ENCODE results near the gene CCND1.

CCND1 gene

DNA sequence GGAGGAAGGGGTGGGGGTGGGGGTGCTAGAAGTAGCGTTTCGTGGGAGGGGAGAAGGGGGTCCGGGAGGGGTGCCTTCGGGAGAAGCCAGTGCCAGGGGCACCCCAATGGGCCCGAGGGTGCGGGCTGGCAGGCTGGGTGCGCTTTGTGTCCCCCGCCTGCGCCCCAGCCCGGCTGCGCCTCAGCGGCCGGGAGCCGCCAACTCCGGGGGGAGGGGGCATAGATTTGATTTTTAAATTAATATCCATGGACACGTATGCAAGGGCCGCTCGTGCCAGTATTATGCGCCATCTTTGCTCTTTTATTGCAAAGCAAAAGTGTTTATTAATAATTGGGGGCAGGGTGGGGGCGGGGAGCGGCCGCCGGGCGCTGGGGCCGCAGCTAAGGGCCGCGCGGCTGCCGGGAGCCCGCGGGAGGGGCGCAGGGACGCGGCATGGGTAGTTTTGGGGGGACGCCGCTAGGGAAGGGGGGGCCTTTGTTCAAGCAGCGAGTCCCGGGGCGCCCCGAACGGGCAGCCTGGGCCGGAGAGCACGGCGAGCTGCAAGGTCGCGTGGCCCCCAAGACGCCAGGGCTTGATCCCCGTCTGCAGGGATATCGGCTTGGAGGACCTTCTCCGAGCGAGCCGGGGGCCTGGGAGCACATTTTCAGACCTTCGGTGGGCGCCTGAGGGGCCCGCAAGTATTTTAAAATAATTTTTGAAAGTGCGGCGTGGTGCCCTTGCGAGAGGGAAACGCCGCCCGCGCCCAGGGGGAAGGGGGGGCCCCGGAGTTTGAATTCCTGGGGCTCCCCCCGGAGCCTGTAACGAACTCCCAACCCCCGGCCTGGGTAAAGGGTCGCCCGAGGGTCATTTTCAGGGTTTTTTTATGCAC, 959 bp downstream of the CCND1 start:
- DNase-seq = no peak

DNA sequence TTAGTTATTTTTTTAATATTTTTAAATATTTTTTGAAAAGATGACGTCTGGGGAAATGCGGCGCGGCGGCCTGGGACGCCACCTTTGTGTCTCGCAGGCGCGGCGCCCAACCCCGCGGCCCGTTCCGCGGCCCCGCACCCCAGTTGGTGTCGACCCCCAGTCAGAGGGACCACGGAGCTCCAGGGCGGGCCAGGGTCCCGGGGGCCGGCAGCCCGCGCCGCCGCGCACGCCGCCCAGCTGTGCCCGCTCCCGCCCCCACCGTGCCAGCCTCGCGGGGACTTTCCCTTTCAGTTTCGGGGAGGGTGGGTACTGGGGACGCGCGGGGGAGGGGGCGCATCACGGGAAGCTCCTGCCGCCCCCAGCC, 1.6 kb downstream of the CCND1 start:
- DNase-seq = no peak

DNA sequence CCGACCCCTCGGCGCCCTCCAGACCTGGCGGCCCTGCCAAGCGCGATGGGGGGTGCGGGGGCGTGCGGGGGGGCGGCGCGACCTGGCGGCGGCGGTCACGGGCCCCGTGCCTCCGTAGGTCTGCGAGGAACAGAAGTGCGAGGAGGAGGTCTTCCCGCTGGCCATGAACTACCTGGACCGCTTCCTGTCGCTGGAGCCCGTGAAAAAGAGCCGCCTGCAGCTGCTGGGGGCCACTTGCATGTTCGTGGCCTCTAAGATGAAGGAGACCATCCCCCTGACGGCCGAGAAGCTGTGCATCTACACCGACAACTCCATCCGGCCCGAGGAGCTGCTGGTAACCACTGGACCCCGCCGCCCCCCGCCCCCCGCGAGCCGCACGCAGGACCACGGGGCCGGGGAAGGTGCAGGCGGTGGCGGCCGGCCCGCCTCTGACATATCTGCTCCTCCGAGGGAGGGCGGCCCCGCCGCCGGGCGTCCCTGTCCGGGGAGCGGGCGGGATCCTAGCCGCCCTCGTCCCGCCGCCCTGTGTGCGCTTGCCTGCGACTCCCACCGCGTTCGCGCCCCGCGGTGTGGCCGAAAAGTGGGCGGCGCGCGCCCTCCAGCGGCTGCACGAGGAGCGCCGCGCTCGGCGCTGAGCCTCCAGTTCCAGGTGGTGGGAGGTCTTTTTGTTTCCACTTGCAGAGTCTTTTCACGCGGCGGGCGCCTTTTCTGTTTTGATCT, 2.1 kb downstream of the CCND1 start:
- DNase-seq = peak; percentile 79

DNA sequence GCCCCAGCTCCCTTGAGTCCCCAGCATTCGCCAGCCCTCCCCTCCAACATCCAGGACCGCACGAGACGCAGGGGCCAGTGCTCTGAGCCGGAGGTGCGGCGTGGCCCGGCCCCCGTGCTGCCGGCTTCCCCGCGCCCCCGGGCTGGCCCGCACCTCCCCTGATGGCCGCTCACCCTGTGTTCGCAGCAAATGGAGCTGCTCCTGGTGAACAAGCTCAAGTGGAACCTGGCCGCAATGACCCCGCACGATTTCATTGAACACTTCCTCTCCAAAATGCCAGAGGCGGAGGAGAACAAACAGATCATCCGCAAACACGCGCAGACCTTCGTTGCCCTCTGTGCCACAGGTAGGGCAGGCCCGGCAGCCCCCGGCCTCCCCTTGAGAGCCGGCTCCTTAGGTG, 2.7 kb downstream of the CCND1 start:
- DNase-seq = no peak

DNA sequence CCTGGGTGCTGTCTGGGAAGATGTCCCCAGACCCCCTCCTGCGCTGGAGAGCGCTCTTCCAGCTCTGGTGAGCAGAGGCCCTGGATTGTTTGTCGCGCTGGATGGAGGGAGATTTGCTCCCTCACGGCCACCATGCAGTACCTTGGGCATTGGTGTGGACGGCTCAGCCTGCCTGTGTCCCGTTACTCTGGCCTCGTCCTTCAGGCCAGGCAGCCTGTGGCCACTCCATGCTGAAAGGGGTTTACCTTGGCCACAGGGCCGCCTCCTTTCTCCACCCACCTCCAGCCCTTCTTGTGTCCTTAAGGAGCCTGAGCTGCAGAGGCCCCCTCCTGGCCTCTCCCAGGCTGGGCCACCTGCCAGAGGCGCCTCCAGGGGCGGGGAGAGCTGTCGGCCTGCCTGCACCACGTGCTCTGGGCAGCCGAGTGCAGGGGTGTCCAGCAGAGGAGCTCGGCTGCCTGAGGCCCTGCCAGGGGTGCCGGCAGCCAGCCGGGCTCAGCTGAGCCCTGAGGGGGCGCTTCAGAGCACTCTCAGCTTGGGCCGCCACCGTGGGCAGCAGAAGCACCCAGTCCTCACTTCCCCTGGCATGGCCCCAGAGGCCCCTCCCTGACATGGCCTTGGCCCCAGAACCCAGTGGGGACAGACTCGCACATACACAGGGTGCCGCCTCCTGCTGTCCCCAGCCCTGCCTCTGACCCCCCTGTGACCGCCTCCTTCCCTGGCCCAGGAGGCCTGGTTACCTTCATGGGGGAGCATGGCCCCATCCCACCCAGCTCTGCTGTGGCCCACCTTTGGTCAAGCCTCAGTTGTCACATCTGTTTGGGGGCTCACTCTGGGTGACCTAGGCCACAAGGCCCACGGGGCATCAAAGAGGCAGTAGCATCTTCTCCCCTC, 3.4 kb downstream of the CCND1 start:
- DNase-seq = peak; percentile 87

DNA sequence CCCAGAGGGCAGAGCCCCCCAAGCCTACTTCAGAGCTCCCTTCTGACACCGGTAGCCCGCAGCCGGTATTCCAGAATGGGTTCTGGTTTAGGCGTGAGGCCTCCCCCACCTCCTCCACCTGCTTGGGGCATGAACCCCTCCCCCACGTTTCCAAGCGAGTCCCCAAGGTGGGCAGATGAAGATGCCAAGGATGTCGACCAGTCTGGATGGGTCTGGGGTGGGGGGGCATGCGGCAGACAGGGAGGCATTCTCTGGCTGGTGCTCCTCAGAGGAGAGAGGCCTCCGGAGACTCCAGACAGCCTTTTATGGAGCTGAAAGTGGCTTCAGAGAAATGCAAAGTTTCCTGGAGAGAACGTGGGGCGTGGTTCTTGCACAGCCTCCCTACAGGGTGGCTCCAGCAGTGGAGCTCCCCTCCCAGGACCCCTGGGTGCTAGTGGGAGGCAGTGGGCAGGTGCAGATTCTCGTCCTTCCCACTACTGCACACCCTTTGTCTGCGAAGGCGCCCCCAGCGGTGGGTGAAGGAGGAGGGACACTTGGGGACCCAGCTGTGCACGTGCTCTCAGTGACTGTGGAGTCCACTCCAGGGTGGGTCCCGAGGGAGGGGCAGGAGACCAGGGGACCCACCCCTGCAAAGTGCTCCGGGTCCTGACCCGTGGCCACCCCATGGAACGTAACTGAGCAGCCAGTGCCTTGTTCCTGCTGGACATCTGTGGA, 4.2 kb downstream of the CCND1 start:
- DNase-seq = no peak

DNA sequence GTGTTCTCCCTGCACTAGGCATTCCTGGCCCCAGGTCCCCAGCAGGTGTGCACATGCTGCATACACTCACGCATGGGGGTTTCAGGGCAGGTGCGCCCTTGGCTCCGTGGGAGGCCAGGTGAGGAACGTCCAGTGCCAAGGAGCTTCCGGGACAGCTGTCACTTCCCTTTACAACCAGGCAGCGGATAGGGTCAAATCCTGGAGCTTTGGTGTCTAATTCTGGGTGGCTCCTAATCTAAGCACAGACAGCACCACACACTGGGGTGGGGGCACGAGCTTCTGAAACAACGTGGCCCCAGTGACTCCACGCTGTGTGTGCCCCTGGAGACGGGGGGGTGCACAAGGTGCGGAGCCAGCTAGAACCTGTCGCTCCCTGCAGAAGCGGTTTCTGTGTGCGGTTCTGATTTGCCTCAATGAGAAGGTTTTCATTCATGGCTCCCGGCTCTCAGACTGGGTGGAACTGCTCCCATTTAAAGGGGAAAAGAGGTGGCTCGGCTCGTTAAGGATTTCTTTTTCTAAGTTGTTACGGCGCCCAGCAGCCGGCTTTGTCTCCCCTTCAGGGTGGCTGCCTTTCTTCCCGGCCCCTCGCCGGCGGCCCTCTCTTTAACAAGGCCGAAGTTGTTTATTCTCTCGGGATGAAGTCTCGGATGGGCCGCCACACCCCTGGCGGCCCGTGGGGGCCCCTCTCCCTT, 5.0 kb downstream of the CCND1 start:
- no peak for DNase-seq

DNA sequence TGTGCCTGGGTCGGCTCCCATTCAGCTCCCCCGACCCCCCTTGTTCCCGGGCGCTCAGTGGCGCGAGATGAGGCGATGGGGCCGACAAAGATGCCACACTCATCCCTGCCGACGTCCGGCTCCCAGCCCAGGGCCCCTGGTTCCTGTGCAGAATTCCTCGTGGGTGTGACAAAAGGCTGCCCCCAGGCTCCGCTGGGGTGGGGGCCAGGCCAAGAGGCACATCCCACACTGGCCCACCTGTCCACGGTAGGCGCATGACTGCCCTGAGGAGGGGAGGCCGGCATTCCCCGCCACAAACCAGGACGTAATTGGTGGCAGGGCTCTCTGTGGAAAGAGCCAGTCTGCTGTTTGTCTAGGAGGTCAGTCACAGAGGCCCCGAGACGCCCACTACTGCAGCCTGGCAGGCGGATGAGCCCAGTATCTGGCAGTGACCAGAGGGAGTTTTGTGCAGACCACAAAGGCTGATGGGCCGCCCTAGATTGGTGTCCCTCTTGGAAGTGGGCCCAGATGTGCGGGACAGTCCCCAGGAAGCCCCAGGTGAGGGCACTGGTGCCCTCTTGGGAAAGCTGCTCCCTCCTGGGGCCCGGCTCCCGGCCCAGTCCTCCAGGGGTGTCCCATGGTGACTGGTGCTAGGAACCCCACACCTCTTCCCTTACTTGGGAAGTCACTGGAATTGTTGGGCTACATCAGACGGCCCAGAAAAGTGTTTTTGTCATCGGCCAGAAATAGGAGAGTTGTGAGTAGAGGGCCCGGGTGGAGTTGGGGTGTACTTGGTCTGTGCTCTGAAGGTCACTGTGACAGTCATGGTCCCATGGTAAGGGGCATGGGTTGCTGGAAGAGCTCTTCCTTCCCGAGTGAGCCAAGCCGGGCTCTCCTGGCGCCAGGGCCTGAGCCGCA, 5.8 kb downstream of the CCND1 start:
- DNase-seq = no peak

DNA sequence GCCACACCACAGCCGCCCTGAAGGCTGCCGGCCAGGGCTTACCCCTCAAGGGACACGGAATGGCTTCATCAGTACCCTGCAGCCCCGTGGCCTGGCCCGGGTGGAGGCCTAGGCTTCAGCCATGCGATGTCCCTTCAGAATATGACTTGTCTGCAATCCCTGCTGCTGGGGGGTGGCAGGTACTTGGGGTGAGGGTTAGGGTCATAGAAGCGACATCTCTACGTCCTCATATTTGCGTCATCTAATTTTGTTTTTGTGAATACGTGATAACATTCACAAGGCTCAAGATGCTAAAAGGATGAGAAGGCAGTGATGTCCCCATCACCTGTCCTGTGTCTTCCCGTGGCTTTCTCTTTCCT, 6.4 kb downstream of the CCND1 start:
- no peak for DNase-seq

DNA sequence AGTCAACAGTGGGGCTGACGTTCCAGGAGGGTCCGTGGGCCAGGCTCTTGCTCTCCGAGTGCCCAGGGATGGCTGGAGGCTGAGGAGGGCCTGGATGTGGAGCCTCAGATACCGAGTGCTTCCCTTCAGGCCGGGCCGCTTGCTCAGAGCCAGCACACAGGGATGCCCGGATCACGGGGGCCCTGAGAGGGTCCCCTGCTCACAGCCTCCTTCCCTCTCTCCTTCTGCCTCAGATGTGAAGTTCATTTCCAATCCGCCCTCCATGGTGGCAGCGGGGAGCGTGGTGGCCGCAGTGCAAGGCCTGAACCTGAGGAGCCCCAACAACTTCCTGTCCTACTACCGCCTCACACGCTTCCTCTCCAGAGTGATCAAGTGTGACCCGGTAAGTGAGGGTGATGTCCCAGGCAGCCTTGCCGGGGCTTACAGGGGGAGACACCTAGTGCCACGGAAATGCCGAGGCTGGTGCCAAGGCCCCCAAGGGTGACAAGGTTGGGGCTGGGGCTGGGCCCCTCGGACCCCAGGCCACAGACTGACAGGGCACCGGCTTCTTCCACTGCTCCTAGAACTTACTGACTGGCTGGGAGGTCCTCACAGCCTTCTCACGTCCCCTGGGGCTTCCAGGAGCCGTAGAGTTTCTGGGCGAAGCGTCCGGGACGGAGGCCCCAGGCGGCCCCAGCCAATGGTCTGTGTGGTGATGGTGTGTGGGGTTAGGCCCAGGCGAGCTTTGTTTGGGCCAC, 7.0 kb downstream of the CCND1 start:
- DNase-seq = no peak

DNA sequence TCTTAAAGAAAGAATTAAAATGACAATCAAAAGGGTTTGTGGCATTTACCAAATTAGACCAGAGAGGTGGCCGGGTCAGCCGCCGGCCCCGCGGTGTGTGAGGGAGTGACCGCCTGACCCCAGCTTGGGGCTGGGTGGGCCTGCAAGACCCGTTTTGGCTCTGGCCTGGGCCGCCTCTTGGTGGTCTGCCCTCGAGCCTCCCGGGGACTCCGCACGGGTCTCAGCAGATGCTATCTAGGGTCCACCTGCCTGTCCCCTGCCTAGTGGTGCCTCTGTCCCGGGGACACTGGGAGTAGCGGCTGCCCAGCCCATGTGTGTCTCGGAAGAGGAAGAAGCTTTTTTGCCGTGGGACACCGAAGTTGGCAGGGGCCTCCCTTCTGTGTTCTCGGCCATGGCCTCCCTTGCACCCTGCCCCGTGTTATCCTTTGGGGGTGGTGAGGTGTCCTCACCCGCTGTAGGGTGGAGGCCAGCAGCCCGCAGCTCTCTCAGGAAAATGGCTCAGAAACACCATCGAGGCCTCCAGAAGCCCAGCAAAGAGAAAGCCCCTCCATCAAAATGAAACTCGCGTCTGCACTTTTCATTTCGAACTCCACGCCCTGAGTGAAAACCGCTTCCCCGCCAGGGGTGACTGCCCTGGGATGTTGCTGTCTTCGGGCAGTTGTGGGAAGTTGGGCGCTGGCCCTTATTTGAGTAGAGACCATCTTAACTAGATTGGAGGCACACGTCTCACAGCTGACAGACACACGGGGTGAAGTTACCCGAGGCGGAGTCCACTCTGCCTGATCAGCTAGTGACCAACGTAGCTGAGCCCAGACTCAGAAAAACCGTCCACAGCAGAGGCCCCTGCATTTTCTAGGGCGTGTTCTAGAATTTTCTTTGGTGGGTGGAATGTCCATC, 8.0 kb downstream of the CCND1 start:
- no peak for DNase-seq

DNA sequence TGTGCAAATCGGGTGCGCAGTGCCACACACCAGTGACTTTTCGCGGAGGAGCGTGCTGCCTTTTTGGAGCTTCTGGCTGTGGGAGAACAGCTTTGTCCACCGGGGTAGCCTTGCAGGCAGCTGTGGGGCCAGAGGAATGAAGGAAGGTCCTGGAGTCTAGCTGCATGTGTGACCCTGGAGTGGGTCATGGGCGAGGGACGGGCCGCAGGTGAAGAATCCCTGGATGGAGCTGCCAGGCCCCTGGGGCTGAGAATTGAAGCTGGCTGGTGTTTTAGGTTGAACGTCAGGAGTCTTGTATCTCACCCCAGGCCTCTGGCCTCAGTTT, 8.6 kb downstream of the CCND1 start:
- no peak for DNase-seq

DNA sequence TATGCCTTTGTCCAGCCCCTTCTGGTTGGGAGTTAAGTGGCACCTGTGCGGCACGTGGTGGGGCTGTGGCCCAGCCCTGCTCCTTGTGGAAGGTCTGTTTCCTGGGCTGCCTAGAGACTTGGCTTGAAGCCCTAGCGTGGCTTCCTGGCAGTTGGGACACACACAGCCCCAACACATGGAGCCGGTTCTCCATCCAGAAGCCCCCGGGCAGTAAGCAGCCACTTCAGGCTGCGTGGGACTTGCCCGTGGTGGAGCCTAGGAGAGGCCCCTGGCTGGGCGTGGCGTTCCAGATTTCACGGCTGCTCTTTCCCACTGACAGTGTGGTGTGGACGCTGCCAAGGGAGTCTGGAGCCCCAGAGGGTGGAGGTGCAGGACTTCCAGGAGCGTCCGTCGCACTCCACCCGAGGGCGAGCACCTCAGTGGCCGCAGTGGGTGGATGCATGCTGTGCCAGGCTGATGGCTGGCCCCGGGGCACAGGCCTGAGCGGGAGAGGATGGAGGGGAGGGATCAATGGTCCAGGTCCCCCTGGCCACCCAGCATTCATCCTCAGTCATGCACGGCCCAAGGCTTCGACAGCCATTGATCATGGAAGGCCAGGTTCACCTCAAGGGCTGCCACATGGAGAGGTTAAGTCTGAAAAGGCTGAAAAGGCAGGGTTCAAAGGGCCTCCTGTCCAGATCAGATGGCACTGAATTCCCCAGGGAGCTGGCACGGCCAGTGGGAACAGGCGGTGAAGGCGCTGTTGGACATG, 9.3 kb downstream of the CCND1 start:
- no peak for DNase-seq

DNA sequence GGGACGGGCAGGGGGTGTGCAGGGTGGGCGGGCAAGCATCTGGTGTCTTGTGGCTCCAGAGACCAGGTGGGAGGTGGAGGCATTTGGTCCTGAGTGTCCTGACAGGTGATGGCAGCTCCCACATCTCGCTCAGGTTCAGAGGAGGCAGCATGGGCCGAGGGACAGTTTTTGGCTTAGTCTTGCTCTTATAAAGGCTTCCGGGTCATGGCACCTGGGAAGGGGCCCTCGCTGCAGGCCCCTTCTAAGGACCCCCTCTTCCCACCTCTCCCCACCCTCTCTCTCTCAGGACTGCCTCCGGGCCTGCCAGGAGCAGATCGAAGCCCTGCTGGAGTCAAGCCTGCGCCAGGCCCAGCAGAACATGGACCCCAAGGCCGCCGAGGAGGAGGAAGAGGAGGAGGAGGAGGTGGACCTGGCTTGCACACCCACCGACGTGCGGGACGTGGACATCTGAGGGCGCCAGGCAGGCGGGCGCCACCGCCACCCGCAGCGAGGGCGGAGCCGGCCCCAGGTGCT, 9.9 kb downstream of the CCND1 start:
- DNase-seq = no peak

DNA sequence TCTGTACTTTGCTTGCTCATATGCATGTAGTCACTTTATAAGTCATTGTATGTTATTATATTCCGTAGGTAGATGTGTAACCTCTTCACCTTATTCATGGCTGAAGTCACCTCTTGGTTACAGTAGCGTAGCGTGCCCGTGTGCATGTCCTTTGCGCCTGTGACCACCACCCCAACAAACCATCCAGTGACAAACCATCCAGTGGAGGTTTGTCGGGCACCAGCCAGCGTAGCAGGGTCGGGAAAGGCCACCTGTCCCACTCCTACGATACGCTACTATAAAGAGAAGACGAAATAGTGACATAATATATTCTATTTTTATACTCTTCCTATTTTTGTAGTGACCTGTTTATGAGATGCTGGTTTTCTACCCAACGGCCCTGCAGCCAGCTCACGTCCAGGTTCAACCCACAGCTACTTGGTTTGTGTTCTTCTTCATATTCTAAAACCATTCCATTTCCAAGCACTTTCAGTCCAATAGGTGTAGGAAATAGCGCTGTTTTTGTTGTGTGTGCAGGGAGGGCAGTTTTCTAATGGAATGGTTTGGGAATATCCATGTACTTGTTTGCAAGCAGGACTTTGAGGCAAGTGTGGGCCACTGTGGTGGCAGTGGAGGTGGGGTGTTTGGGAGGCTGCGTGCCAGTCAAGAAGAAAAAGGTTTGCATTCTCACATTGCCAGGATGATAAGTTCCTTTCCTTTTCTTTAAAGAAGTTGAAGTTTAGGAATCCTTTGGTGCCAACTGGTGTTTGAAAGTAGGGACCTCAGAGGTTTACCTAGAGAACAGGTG, 11.1 kb downstream of the CCND1 start:
- no peak for DNase-seq

DNA sequence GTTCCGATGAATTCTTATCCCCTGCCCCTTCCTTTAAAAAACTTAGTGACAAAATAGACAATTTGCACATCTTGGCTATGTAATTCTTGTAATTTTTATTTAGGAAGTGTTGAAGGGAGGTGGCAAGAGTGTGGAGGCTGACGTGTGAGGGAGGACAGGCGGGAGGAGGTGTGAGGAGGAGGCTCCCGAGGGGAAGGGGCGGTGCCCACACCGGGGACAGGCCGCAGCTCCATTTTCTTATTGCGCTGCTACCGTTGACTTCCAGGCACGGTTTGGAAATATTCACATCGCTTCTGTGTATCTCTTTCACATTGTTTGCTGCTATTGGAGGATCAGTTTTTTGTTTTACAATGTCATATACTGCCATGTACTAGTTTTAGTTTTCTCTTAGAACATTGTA, 12.0 kb downstream of the CCND1 start:
- DNase-seq = no peak

DNA sequence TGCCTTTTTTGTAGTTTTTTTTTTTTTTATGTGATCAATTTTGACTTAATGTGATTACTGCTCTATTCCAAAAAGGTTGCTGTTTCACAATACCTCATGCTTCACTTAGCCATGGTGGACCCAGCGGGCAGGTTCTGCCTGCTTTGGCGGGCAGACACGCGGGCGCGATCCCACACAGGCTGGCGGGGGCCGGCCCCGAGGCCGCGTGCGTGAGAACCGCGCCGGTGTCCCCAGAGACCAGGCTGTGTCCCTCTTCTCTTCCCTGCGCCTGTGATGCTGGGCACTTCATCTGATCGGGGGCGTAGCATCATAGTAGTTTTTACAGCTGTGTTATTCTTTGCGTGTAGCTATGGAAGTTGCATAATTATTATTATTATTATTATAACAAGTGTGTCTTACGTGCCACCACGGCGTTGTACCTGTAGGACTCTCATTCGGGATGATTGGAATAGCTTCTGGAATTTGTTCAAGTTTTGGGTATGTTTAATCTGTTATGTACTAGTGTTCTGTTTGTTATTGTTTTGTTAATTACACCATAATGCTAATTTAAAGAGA, 12.5 kb downstream of the CCND1 start:
- DNase-seq = no peak

Measured in fibroblast of skin of abdomen (primary cell).